Esophagus muscularis mucosa (tissue), 2 donors: Measurements from ENCODE around the gene WTIP.

Experiments
- POLR2A ChIP-seq: fragments of 450-650 bp; IDR thresholded peaks from one replicate; pipeline ENCODE4 v1.6.1; 2017; ENCODE audit warnings: antibody characterized with exemption, moderate library complexity, mild to moderate bottlenecking, low read depth
- POLR2AphosphoS5 ChIP-seq, 2 donors: sonication (generic); formaldehyde crosslinking; IDR thresholded peaks; one replicate each; pipeline ENCODE4 v1.6.1; 2017; ENCODE audit warnings: antibody characterized with exemption in 2 of 2

GRCh38 chr19:34506026-34506370 lies 24.4 kb downstream of the WTIP start:
- TF ChIP-seq POLR2A (no peak), POLR2AphosphoS5 (IDR thresholded peaks at IDR 0.05) (no peak)
